Testis (tissue), 2 donors: ENCODE results near the gene CDK7.

Experiments
- POLR2A ChIP-seq: fragments of 450-650 bp; IDR thresholded peaks from one replicate; pipeline ENCODE4 v1.6.1; 2017; ENCODE audit warnings: antibody characterized with exemption, mild to moderate bottlenecking, moderate library complexity
- TF ChIP-seq, protein P1 (sequence below), 3 experiments: fragments of 450-650 bp in 2 of 3; fragments of 200-600 bp in 1 of 3; sonication (generic) in 1 of 3; IDR thresholded peaks; one replicate each; pipeline ENCODE4 v1.5.1; 2016 to 2019; ENCODE audit warnings: antibody characterized with exemption in 3 of 3, mild to moderate bottlenecking in 2 of 3, moderate library complexity in 1 of 3

GRCh38 chr5:69211200-69211599, 23.5 kb upstream of the CDK7 start:
- TF ChIP-seq, protein P1, sequence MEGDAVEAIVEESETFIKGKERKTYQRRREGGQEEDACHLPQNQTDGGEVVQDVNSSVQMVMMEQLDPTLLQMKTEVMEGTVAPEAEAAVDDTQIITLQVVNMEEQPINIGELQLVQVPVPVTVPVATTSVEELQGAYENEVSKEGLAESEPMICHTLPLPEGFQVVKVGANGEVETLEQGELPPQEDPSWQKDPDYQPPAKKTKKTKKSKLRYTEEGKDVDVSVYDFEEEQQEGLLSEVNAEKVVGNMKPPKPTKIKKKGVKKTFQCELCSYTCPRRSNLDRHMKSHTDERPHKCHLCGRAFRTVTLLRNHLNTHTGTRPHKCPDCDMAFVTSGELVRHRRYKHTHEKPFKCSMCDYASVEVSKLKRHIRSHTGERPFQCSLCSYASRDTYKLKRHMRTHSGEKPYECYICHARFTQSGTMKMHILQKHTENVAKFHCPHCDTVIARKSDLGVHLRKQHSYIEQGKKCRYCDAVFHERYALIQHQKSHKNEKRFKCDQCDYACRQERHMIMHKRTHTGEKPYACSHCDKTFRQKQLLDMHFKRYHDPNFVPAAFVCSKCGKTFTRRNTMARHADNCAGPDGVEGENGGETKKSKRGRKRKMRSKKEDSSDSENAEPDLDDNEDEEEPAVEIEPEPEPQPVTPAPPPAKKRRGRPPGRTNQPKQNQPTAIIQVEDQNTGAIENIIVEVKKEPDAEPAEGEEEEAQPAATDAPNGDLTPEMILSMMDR (IDR thresholded peaks at IDR 0.05), result no peak
- no peak for TF ChIP-seq POLR2A
